Lower lobe of right lung (tissue), 2 donors: ENCODE data around the gene KIRREL3. TPM values are rescaled to one million over a fixed set of nuclear protein-coding genes. Genes with fewer than 3 reads are reported as not detected.

ENCODE experiments used
- ATAC-seq, 2 donors: fragments of 200-7000 bp; cut with Tn5 transposase; one replicate each; pipeline ENCODE4 v1.9.1; 2020 to 2022; ENCODE audit warnings: mild to moderate bottlenecking in 2 of 2, moderate library complexity in 2 of 2
- DNase-seq: peaks from one replicate; pipeline ENCODE4 v3.0.0-alpha.2; 2020
- H3K27ac ChIP-seq: fragments of 200-600 bp; one replicate; pipeline ENCODE4 v1.8.0; 2022
- H3K27me3 ChIP-seq: fragments of 200-600 bp; one replicate; pipeline ENCODE4 v1.8.0; 2022; ENCODE audit warnings: low read depth
- H3K36me3 ChIP-seq: fragments of 200-600 bp; one replicate; pipeline ENCODE4 v1.8.0; 2022; ENCODE audit warnings: mild to moderate bottlenecking
- H3K4me1 ChIP-seq: fragments of 200-600 bp; one replicate; pipeline ENCODE4 v1.8.0; 2022
- H3K4me3 ChIP-seq: fragments of 200-600 bp; one replicate; pipeline ENCODE4 v1.8.0; 2022; ENCODE audit warnings: mild to moderate bottlenecking
- H3K9me3 ChIP-seq: fragments of 200-600 bp; one replicate; pipeline ENCODE4 v1.8.0; 2022
- CTCF ChIP-seq: fragments of 200-600 bp; IDR thresholded peaks from one replicate; pipeline ENCODE4 v1.8.0; 2022; ENCODE audit warnings: antibody characterized with exemption, mild to moderate bottlenecking
- intact Hi-C: fragments of 100-400 bp; cut with DNase I; formaldehyde crosslinking; loops from one replicate; pipeline ENCODE4 v1.11.0; 2022
- total RNA-seq: library from RNA; stranded (reverse); fragmentation: NEBNext Ultra II Directional; extraction: Animal tissue kit (Norgen Biotek cat#: 25700); gene quantifications from one replicate; pipeline ENCODE4 v1.2.1, GENCODE V29; 2021
- donor health status: DM: no; HTN: yes; CAD: no; lungs with severe emphysema.

Gene KIRREL3
- total RNA-seq, 1 donor from 2014 or later = 0.15 TPM

GRCh38 chr11:126512251-126512650 lies 488.3 kb downstream of the KIRREL3 start:
- ATAC-seq = no peak
- no peaks in the 10 kb centered on the region for H3K9me3 ChIP-seq
- no peak overlapping the region for H3K27ac ChIP-seq
- no peaks in the 10 kb centered on the region for H3K4me1 ChIP-seq
- H3K4me3 ChIP-seq = no peak overlapping the region
- no peak for TF ChIP-seq CTCF
- H3K36me3 ChIP-seq = no peaks in the 10 kb centered on the region
- H3K27me3 ChIP-seq = no peaks in the 10 kb centered on the region
- DNase-seq = no peak
- intact Hi-C loops = no loop called here

- H3K4me3 ChIP-seq = no peak overlapping the region
- DNase-seq = no peak
- no peaks in the 10 kb centered on the region for H3K27me3 ChIP-seq
- ATAC-seq = no peak
- H3K36me3 ChIP-seq = no peaks in the 10 kb centered on the region
- no peaks in the 10 kb centered on the region for H3K9me3 ChIP-seq
- no peak overlapping the region for H3K27ac ChIP-seq
- TF ChIP-seq CTCF = no peak
- intact Hi-C loops = no loop called here
- no peaks in the 10 kb centered on the region for H3K4me1 ChIP-seq
Observed at GRCh38 chr11:126511475-126512115, 489.0 kb downstream of the KIRREL3 start.

- Histone ChIP-seq H3K4me3 (no peak overlapping the region), H3K27me3 (no peaks in the 10 kb centered on the region), H3K27ac (no peak overlapping the region), H3K36me3 (no peaks in the 10 kb centered on the region), H3K9me3 (no peaks in the 10 kb centered on the region), H3K4me1 (no peaks in the 10 kb centered on the region)
- TF ChIP-seq CTCF = no peak
- intact Hi-C loops = no loop called here
- no peak for DNase-seq
- ATAC-seq = no peak
Observed at GRCh38 chr11:126510621-126511370, 489.8 kb downstream of the KIRREL3 start.

- H3K27ac ChIP-seq = no peak overlapping the region
Observed at GRCh38 chr11:126507646-126508045, 492.9 kb downstream of the KIRREL3 start.

GRCh38 chr11:126506789-126507188 lies 493.8 kb downstream of the KIRREL3 start:
- Histone ChIP-seq H3K9me3 (peaks cover 10% of the 10 kb centered on the region), H3K27ac (no peak overlapping the region), H3K27me3 (peaks cover 4% of the 10 kb centered on the region), H3K4me3 (no peak overlapping the region), H3K36me3 (no peaks in the 10 kb centered on the region), H3K4me1 (no peaks in the 10 kb centered on the region)
- DNase-seq = no peak
- no peak for TF ChIP-seq CTCF
- intact Hi-C loops = no loop called here
- ATAC-seq = no peak

More at GRCh38 chr11:126507646-126508045, 492.9 kb downstream of the KIRREL3 start:
- no peak for TF ChIP-seq CTCF
- ATAC-seq (no peak), DNase-seq (no peak)
- H3K9me3 ChIP-seq = peaks cover 10% of the 10 kb centered on the region
- no peaks in the 10 kb centered on the region for H3K27me3 ChIP-seq
- no peaks in the 10 kb centered on the region for H3K36me3 ChIP-seq
- intact Hi-C loops = no loop called here
- H3K4me1 ChIP-seq = no peaks in the 10 kb centered on the region
- H3K4me3 ChIP-seq = no peak overlapping the region
